ENCODE measurements around the gene CLIC3.
A peak's percentile ranks its signal among the peaks of the same experiment; 100 is the strongest.

Gene CLIC3

DNA sequence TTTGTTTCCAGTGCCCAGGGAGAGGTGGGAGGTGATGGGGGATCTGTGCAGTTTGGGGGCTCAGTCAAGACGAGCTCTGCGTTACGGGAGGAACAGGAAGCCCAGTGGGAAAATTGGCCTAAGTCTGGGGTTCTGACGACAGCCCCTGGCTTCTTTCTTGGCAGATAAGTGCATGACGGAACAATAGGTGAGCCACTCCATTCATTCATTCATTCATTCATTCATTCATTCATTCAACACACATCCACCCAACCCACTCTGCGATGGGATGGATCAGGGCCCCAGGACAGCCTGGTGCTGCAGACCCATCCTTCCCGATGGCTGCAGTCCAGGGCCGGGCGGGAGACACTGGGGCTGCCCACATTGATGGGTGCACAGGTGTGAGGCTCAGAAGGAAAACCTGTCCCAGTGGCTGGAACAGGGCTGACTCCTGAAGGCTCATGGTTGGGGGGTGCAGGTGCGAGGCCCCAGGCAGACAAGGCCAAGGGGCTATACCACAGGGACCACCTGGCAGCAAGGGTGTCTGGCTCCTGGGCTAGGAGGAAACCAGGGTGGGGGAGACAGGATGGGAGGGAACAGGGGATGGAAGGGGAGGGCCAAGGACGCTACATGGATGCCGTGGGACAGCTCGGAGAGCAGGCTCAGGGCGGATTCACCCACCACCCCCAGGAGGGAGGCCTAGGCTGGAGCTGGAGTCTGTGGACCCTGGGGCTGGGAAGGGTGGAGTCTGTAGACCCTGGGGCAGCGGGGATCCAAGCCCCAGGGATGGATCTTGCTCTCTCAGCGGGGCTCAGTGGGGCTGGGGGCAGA is 15.5 kb downstream of the CLIC3 start:
- Histone ChIP-seq H3K9ac (ENCODE audit: low read depth in 1 of 2, low read length in 2 of 2) (no peak overlapping the region), H3K9me3 (ENCODE audit: control insufficient read depth in 2 of 2, low read length in 2 of 2) (no peaks in the 10 kb centered on the region), H3K4me1 (ENCODE audit: control insufficient read depth in 2 of 2, insufficient read depth in 2 of 2, low read length in 2 of 2) (peaks cover 0 to 3% of the 10 kb centered on the region in 2 donors), H3K27me3 (ENCODE audit: control insufficient read depth in 2 of 2, insufficient read depth in 2 of 2, low read length in 2 of 2) (peaks cover 8% of the 10 kb centered on the region in 2 donors), H3K36me3 (ENCODE audit: control insufficient read depth in 2 of 2, insufficient read depth in 2 of 2, low read length in 2 of 2) (no peaks in the 10 kb centered on the region), H3K4me3 (ENCODE audit: low read length in 2 of 2) (no peak overlapping the region), H3K27ac (ENCODE audit: low read depth in 2 of 2, low read length in 2 of 2) (no peak overlapping the region)

- Histone ChIP-seq H3K27ac (ENCODE audit: low read depth in 2 of 2, low read length in 2 of 2) (no peak overlapping the region), H3K9me3 (ENCODE audit: control insufficient read depth in 2 of 2, low read length in 2 of 2) (no peaks in the 10 kb centered on the region), H3K4me1 (ENCODE audit: control insufficient read depth in 2 of 2, insufficient read depth in 2 of 2, low read length in 2 of 2) (peaks cover 0 to 10% of the 10 kb centered on the region in 2 donors), H3K36me3 (ENCODE audit: control insufficient read depth in 2 of 2, insufficient read depth in 2 of 2, low read length in 2 of 2) (no peaks in the 10 kb centered on the region), H3K9ac (ENCODE audit: low read depth in 1 of 2, low read length in 2 of 2) (no peak overlapping the region), H3K4me3 (ENCODE audit: low read length in 2 of 2) (no peak overlapping the region), H3K27me3 (ENCODE audit: control insufficient read depth in 2 of 2, insufficient read depth in 2 of 2, low read length in 2 of 2) (peaks cover 1 to 8% of the 10 kb centered on the region in 2 donors)
Observed at GRCh38 chr9:136979769-136980587, 16.4 kb downstream of the CLIC3 start.

GRCh38 chr9:136978865-136979544 is 17.4 kb downstream of the CLIC3 start:
- Histone ChIP-seq H3K4me1 (ENCODE audit: control insufficient read depth in 2 of 2, insufficient read depth in 2 of 2, low read length in 2 of 2) (peaks cover 0 to 12% of the 10 kb centered on the region in 2 donors), H3K27ac (ENCODE audit: low read depth in 2 of 2, low read length in 2 of 2) (no peak overlapping the region), H3K9ac (ENCODE audit: low read depth in 1 of 2, low read length in 2 of 2) (no peak overlapping the region)

DNA sequence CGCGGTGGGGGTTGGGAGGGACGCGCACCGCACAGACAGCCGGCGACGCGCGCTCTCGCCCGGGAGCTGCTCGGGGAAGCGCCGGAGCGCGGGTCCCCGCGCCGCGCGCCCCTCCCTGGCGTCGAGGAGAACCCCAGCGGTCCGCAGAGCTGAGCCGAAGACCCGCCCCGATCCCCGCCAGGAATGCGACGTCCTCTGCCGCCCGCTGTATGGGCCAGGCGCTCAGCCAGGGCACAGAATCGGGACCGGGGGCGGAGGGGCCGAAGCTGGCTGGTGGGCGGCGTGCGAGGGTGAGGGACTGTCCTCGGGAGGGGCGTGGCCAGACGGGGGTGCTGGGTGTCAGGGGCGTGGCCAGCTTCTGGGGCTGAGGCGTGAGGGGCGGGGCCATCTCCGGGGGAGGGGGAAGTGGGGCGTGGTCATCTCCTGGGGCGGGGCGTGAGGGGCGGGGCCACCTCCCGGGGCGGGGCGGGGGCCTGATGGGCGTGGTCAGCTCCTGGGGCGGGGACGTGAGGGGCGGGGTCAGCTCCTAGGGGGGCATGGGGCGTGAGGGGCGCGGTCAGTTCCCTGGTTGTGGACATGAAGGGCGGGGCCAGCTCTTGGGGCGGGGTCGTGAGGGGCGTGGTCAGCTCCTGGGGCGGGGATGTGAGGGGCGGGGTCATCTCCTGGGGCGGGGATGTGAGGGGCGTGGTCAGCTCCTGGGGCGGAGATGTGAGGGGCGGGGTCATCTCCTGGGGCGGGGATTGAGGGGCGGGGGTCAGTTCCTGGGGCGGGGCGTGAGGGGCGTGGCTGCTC is 18.1 kb downstream of the CLIC3 start:
- H3K36me3 ChIP-seq (ENCODE audit: control insufficient read depth in 2 of 2, insufficient read depth in 2 of 2, low read length in 2 of 2): no peaks in the 10 kb centered on the region
- H3K4me1 ChIP-seq (ENCODE audit: control insufficient read depth in 2 of 2, insufficient read depth in 2 of 2, low read length in 2 of 2): peaks cover 0 to 12% of the 10 kb centered on the region in 2 donors
- H3K9me3 ChIP-seq (ENCODE audit: control insufficient read depth in 2 of 2, low read length in 2 of 2): no peaks in the 10 kb centered on the region
- peak overlapping the region; percentile 31 to 52 for H3K4me3 ChIP-seq (ENCODE audit: low read length in 2 of 2)
- no peaks in the 10 kb centered on the region for H3K27me3 ChIP-seq (ENCODE audit: control insufficient read depth in 2 of 2, insufficient read depth in 2 of 2, low read length in 2 of 2)
- peak overlapping the region in 1 of 2 donors; percentile 38 for H3K9ac ChIP-seq (ENCODE audit: low read depth in 1 of 2, low read length in 2 of 2)
- H3K27ac ChIP-seq (ENCODE audit: low read depth in 2 of 2, low read length in 2 of 2): no peak overlapping the region

More at GRCh38 chr9:136978865-136979544, 17.4 kb downstream of the CLIC3 start:
- Histone ChIP-seq H3K36me3 (ENCODE audit: control insufficient read depth in 2 of 2, insufficient read depth in 2 of 2, low read length in 2 of 2) (no peaks in the 10 kb centered on the region), H3K9me3 (ENCODE audit: control insufficient read depth in 2 of 2, low read length in 2 of 2) (no peaks in the 10 kb centered on the region), H3K27me3 (ENCODE audit: control insufficient read depth in 2 of 2, insufficient read depth in 2 of 2, low read length in 2 of 2) (peaks cover 0 to 4% of the 10 kb centered on the region in 2 donors), H3K4me3 (ENCODE audit: low read length in 2 of 2) (no peak overlapping the region)

DNA sequence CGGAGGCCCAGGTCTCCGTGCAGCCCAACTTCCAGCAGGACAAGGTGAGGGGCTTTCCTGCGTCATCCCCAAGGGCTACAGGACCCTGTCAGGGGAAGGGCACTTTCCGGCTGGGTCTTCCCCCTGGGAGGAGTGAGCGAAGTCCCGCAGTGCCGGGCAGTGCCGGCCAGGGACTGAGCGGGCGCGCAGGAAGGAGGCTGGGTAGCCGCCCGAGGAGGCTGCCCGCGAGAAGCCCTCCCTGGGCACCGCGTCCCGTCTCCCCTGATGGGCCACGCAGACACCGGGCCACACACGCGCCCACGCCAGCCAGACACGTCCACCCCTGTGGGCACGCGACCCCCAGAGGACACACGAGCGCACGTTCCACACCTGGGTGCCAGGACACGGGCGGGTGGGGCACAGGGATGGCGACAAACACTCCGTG is 18.7 kb downstream of the CLIC3 start:
- Histone ChIP-seq H3K27ac (ENCODE audit: low read depth in 2 of 2, low read length in 2 of 2) (no peak overlapping the region), H3K4me1 (ENCODE audit: control insufficient read depth in 2 of 2, insufficient read depth in 2 of 2, low read length in 2 of 2) (peaks cover 0 to 12% of the 10 kb centered on the region in 2 donors), H3K27me3 (ENCODE audit: control insufficient read depth in 2 of 2, insufficient read depth in 2 of 2, low read length in 2 of 2) (no peaks in the 10 kb centered on the region), H3K4me3 (ENCODE audit: low read length in 2 of 2) (peak overlapping the region; percentile 52 to 54), H3K9me3 (ENCODE audit: control insufficient read depth in 2 of 2, low read length in 2 of 2) (no peaks in the 10 kb centered on the region), H3K9ac (ENCODE audit: low read depth in 1 of 2, low read length in 2 of 2) (peak overlapping the region in 1 of 2 donors; percentile 38), H3K36me3 (ENCODE audit: control insufficient read depth in 2 of 2, insufficient read depth in 2 of 2, low read length in 2 of 2) (no peaks in the 10 kb centered on the region)

GRCh38 chr9:136977223-136977622 is 19.1 kb downstream of the CLIC3 start, which contains the start of gene PTGDS:
TSS of gene PTGDS (plus strand) at chr9:136977504. CDS start at chr9:136977579, 75 bp downstream.
- H3K27me3 ChIP-seq (ENCODE audit: control insufficient read depth in 2 of 2, insufficient read depth in 2 of 2, low read length in 2 of 2): no peaks in the 10 kb centered on the region
- peak within 1 kb of the TSS in 1 of 2 donors; percentile 38 for H3K9ac ChIP-seq (ENCODE audit: low read depth in 1 of 2, low read length in 2 of 2)
- peaks cover 0 to 12% of the 10 kb centered on the region in 2 donors for H3K4me1 ChIP-seq (ENCODE audit: control insufficient read depth in 2 of 2, insufficient read depth in 2 of 2, low read length in 2 of 2)
- no peaks in the 10 kb centered on the region for H3K36me3 ChIP-seq (ENCODE audit: control insufficient read depth in 2 of 2, insufficient read depth in 2 of 2, low read length in 2 of 2)
- H3K4me3 ChIP-seq (ENCODE audit: low read length in 2 of 2): peak within 1 kb of the TSS; percentile 52 to 54
- H3K27ac ChIP-seq (ENCODE audit: low read depth in 2 of 2, low read length in 2 of 2): no peak within 1 kb of the TSS
- no peaks in the 10 kb centered on the region for H3K9me3 ChIP-seq (ENCODE audit: control insufficient read depth in 2 of 2, low read length in 2 of 2)

DNA sequence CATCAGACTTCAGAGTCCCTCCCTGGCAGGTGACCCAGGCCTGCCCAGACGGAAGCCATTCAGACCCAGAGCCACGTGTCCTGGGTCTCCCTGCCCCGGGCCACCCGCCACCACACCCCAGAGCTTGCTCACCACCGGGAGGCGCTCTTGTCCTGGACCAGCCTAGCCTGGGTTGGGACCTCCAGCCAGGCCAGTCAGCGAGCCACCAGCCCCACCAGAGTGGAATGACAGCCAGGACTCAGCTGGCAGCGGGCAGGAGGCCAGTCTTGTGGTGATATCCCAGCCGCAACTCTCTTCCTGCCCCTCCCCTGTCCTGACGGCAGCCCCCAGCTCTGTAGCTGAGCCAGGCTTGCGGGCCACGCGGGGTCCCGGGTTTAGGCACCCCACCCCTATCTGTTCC is 20.7 kb downstream of the CLIC3 start:
- no peaks in the 10 kb centered on the region for H3K9me3 ChIP-seq (ENCODE audit: control insufficient read depth in 2 of 2, low read length in 2 of 2)
- H3K4me3 ChIP-seq (ENCODE audit: low read length in 2 of 2): no peak overlapping the region
- H3K4me1 ChIP-seq (ENCODE audit: control insufficient read depth in 2 of 2, insufficient read depth in 2 of 2, low read length in 2 of 2): peaks cover 0 to 12% of the 10 kb centered on the region in 2 donors
- no peak overlapping the region for H3K27ac ChIP-seq (ENCODE audit: low read depth in 2 of 2, low read length in 2 of 2)
- no peak overlapping the region for H3K9ac ChIP-seq (ENCODE audit: low read depth in 1 of 2, low read length in 2 of 2)
- H3K36me3 ChIP-seq (ENCODE audit: control insufficient read depth in 2 of 2, insufficient read depth in 2 of 2, low read length in 2 of 2): no peaks in the 10 kb centered on the region
- H3K27me3 ChIP-seq (ENCODE audit: control insufficient read depth in 2 of 2, insufficient read depth in 2 of 2, low read length in 2 of 2): no peaks in the 10 kb centered on the region

DNA sequence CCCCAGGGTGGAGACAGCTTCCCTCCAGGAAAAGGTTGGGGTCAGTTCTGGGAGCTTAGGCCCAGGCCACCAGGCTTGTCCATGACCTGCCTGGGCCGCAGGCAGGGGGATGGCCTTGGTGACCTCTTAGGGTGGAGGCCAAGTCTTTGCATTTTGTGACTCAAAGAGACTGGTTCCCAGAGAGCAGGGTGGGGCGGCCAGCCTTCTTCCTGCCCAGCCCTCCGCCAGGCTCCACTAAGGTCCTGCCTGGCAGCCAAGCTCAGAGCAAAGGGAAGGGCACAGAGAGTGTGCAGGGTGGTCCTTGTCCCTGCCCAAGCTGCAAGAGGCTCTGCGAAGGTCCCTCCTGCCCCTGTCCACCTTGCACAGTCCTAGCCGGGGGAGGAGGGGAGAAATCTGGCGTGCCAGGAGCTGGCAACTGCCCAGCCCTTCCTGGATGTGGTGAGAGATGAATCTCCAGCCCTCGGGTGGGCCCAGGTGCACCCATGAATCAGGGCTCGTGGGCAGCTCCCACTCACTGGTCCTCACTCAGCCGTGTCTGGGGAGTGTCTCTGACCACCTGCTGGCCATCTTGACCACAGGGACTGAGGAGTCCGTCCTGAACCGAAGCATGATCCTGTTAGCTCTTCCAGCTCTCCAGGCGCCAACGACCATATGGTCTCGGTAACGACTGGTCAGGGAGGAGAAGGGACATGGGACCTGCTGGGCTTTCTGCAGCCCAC is 21.4 kb downstream of the CLIC3 start:
- Histone ChIP-seq H3K36me3 (ENCODE audit: control insufficient read depth in 2 of 2, insufficient read depth in 2 of 2, low read length in 2 of 2) (no peaks in the 10 kb centered on the region), H3K27ac (ENCODE audit: low read depth in 2 of 2, low read length in 2 of 2) (no peak overlapping the region), H3K9me3 (ENCODE audit: control insufficient read depth in 2 of 2, low read length in 2 of 2) (no peaks in the 10 kb centered on the region), H3K27me3 (ENCODE audit: control insufficient read depth in 2 of 2, insufficient read depth in 2 of 2, low read length in 2 of 2) (no peaks in the 10 kb centered on the region), H3K9ac (ENCODE audit: low read depth in 1 of 2, low read length in 2 of 2) (no peak overlapping the region), H3K4me1 (ENCODE audit: control insufficient read depth in 2 of 2, insufficient read depth in 2 of 2, low read length in 2 of 2) (peaks cover 0 to 12% of the 10 kb centered on the region in 2 donors), H3K4me3 (ENCODE audit: low read length in 2 of 2) (no peak overlapping the region)
